HL-60 (cell line): ENCODE results near the gene MAPKAPK2.
A peak's percentile ranks its signal among the peaks of the same experiment; 100 is the strongest.
"Not testable (repeated sequence)": the region's sequence is repeated elsewhere in the genome, so short reads cannot be mapped to it uniquely, and the experiment has no call there.

ENCODE experiments used
- DNase-seq, 2 experiments: peaks; one replicate each; pipeline ENCODE4 v3.0.0-alpha.2; 2010 to 2020; ENCODE audit warnings: low read depth in 1 of 2, low spot score in 1 of 2
- H3K27ac ChIP-seq: fragments of 250-450 bp; sonication (Bioruptor Pico); replicated peaks from 2 replicates; pipeline ENCODE4 v1.5.1; 2020; ENCODE audit warnings: mild to moderate bottlenecking, moderate library complexity
- H3K27me3 ChIP-seq: fragments of 250-450 bp; sonication (Bioruptor Pico); 2 replicates; pipeline ENCODE4 v1.5.1; 2021; ENCODE audit warnings: mild to moderate bottlenecking, moderate library complexity; ENCODE audit not compliant: insufficient read depth, poor library complexity, severe bottlenecking
- H3K4me3 ChIP-seq: replicated peaks from 2 replicates; pipeline ENCODE4 v1.5.1; 2011; ENCODE audit warnings: mild to moderate bottlenecking, control low read depth, low read length; ENCODE audit not compliant: insufficient read depth
- CTCF ChIP-seq: IDR thresholded peaks from one replicate; pipeline ENCODE4 v1.5.1; 2011; ENCODE audit warnings: low read length, control low read depth, inconsistent platforms; ENCODE audit not compliant: insufficient read depth
- GABPA ChIP-seq: IDR thresholded peaks from 2 replicates; pipeline ENCODE4 v1.6.1; 2012; ENCODE audit warnings: low read depth
- POLR2AphosphoS5 ChIP-seq: IDR thresholded peaks from 2 replicates; pipeline ENCODE4 v1.6.1; 2012; ENCODE audit warnings: low read depth
- REST ChIP-seq: IDR thresholded peaks from 2 replicates; pipeline ENCODE4 v1.6.1; 2012; ENCODE audit warnings: low read depth; ENCODE audit not compliant: insufficient replicate concordance
- SPI1 ChIP-seq: IDR thresholded peaks from 2 replicates; pipeline ENCODE4 v1.6.1; 2012; ENCODE audit warnings: low read depth, mild to moderate bottlenecking, borderline replicate concordance

The MAPKAPK2 gene

DNA sequence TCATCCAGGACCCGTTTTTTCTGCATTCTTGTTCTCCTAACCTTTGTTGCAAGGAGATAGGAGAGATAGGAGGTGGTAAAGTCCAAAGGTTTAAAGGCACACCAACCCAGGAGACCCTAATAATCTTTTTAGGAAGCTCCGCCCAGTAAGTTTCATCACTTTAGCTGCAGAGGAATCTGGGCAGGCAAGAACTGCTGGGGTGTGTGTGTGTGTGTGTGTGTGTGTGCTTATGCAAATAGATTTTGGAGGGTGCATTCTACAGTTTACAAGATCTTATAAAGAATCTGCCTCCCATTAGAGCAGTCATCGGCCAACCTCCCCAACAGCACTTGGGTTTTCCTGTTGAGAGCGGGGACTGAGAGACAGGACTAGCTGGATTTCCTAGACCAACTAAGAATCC is 91.5 kb downstream of the MAPKAPK2 start:
- no peaks in the 10 kb centered on the region for H3K27me3 ChIP-seq
- no peak overlapping the region for H3K4me3 ChIP-seq
- no peak for DNase-seq
- TF ChIP-seq REST (no peak), CTCF (no peak), SPI1 (no peak), GABPA (no peak)
- H3K27ac ChIP-seq = no peak overlapping the region

- H3K27ac ChIP-seq = no peak overlapping the region
- no peak overlapping the region for H3K4me3 ChIP-seq
- TF ChIP-seq REST (no peak), CTCF (no peak), POLR2AphosphoS5 (no peak), SPI1 (no peak)
- DNase-seq = no peak
- H3K27me3 ChIP-seq = no peaks in the 10 kb centered on the region
These were observed 93.3 kb downstream of the MAPKAPK2 start for GRCh38 chr1:206778031-206778430.

DNA sequence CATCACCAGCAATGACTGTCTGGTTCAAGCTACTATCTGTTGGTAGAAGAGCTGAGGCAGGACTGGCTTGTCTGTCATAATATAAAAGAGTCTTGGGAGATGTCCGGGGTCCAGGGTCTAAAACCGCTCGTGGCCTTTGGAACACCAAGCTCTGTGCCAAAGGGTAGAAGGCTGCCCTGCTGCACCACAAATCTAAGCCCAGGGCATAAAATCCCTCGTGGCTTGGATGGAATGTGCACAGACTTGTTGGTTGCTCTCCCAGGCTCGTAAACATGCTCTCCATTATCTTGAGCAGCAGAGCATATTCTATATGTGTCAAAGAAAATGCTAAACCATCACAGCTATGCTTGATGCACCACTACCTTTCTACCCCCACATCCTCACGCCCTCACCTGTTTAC is 94.2 kb downstream of the MAPKAPK2 start:
- not testable (repeated sequence) for H3K27ac ChIP-seq, H3K4me3 ChIP-seq, DNase-seq, H3K27me3 ChIP-seq

DNA sequence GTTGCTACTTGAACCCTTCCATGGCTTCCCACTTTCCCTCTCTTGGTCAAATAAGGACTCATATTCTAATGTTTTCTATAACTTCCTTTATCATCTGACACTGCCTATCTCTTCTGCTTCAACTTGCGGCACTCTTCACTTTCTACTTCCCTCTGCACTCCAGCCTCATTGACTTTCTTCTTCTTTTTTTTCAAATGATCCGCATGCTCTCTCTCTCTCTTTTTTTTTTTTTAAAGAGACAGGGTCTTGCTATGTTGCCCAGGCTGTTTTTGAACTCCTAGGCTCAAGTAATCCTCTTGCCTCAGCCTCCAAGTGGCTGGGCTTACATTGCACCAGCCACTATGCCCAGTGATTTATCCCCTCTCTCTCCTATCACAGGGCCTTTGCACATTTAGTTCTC is 94.9 kb downstream of the MAPKAPK2 start:
- H3K27me3 ChIP-seq = no peaks in the 10 kb centered on the region
- no peak overlapping the region; the same call in 1 of the 2 replicates for H3K27ac ChIP-seq
- peak in 1 of 2 experiments; percentile 51 for DNase-seq
- TF ChIP-seq SPI1 (no peak), CTCF (no peak), REST (no peak), POLR2AphosphoS5 (no peak), GABPA (no peak)
- H3K4me3 ChIP-seq = no peak overlapping the region
